ENCODE data around the gene NCAN.

DNA sequence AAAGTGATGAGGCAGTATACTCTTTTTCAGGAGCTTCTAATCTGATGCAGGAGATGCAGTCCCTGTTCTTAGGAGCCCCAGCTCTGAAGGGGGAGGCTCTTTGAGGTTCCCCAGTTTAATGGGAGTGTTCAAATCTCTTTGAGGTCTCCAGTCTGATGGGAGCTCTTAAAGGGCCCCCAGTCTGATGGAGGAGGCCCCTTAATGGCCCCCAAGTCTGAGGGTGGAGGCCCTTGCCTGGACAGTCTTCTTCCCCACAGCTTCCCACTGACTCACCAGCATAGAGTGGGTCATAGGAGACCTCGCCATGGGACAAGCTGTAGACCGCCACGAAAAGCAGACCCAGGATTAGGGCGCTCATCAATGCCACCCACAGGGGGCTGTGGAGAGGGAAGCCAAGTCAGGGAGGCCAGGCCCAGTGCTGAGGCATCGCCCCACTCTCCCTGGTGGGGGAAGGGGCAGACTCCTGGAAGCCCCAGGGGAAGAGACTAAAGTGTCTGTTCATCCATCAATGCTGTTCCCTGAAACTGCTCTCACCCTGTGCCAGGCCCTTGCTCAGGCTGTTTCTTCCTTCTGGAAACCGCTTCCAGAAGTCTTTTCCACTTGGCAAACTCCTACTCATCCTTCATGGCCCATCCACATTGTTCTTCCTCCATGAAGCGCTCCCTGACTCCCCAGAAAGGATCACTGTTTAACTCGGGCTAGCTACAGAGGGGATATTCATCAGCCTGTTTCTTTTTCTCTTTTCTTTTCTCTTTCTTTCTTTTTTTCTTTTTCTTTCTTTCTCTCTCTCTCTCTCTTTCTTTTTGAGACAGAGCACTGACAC is 59.2 kb downstream of the NCAN start:
- TF ChIP-seq, protein P1, sequence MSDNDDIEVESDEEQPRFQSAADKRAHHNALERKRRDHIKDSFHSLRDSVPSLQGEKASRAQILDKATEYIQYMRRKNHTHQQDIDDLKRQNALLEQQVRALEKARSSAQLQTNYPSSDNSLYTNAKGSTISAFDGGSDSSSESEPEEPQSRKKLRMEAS (IDR thresholded peaks at IDR 0.05) = no peak
- no peak for TF ChIP-seq NFIC (IDR thresholded peaks at IDR 0.05)
- TF ChIP-seq TAF1 (IDR thresholded peaks at IDR 0.05; ENCODE audit: low read depth) = no peak
